Effector CD4-positive, alpha-beta T cell (primary cell): ENCODE data around the gene ACSL3.
"Not testable (repeated sequence)": the region's sequence is repeated elsewhere in the genome, so short reads cannot be mapped to it uniquely, and the experiment has no call there.

ENCODE experiments used
- DNase-seq: peaks from one replicate; pipeline ENCODE4 v3.0.0-alpha.2; 2020

ACSL3 gene

GRCh38 chr2:222854773-222855700, 5.8 kb upstream of the ACSL3 start:
- no peak for DNase-seq

- DNase-seq: no peak
Observed at GRCh38 chr2:222859786-222860612, 837 bp upstream of the ACSL3 start.

- DNase-seq: peak; percentile 22
Observed at GRCh38 chr2:222861411-222862105, 722 bp downstream of the ACSL3 start.

- no peak for DNase-seq
Observed at GRCh38 chr2:222862106-222862908, 1.5 kb downstream of the ACSL3 start.

GRCh38 chr2:222862909-222863544, 2.2 kb downstream of the ACSL3 start:
- DNase-seq: no peak

GRCh38 chr2:222864296-222864695, 3.5 kb downstream of the ACSL3 start:
- no peak for DNase-seq

- DNase-seq: no peak
Observed at GRCh38 chr2:222865301-222865700, 4.5 kb downstream of the ACSL3 start.

- no peak for DNase-seq
Observed at GRCh38 chr2:222866358-222866960, 5.6 kb downstream of the ACSL3 start.

GRCh38 chr2:222868560-222869251, 7.9 kb downstream of the ACSL3 start:
- DNase-seq: not testable (repeated sequence)

GRCh38 chr2:222869252-222869560, 8.4 kb downstream of the ACSL3 start:
- DNase-seq: no peak

GRCh38 chr2:222871291-222871690, 10.5 kb downstream of the ACSL3 start:
- no peak for DNase-seq

- DNase-seq: no peak
Observed at GRCh38 chr2:222872551-222872950, 11.7 kb downstream of the ACSL3 start.

GRCh38 chr2:222875482-222875881, 14.6 kb downstream of the ACSL3 start:
- DNase-seq: no peak

- no peak for DNase-seq
Observed at GRCh38 chr2:222876947-222877346, 16.1 kb downstream of the ACSL3 start.

- DNase-seq: no peak
Observed at GRCh38 chr2:222877556-222878300, 16.9 kb downstream of the ACSL3 start.

- DNase-seq: no peak
Observed at GRCh38 chr2:222878301-222878876, 17.6 kb downstream of the ACSL3 start.

- no peak for DNase-seq
Observed at GRCh38 chr2:222878877-222879603, 18.2 kb downstream of the ACSL3 start.

GRCh38 chr2:222879604-222879933, 18.7 kb downstream of the ACSL3 start:
- DNase-seq: no peak

GRCh38 chr2:222882484-222882928, 21.7 kb downstream of the ACSL3 start:
- no peak for DNase-seq
